Keratinocyte (primary cell): ENCODE data around the gene PGS1.

ENCODE experiments used
- EZH2 ChIP-seq: IDR thresholded peaks from one replicate; pipeline ENCODE4 v1.6.1; 2012; ENCODE audit warnings: inconsistent platforms, mild to moderate bottlenecking, low read length, moderate library complexity
- TF ChIP-seq, protein P1 (sequence below), 3 experiments: IDR thresholded peaks in 1 of 3; conservative IDR thresholded peaks in 1 of 3; optimal IDR thresholded peaks in 1 of 3; 2 replicates in 2 of 3; 3 replicates in 1 of 3; pipeline versions ENCODE3 to v1.5.1; 2011; ENCODE audit warnings: low read length in 3 of 3, mild to moderate bottlenecking in 3 of 3, moderate library complexity in 2 of 3, control low read depth in 1 of 3, inconsistent platforms in 1 of 3; ENCODE audit not compliant: insufficient read depth in 2 of 3; ENCODE audit errors: extremely low read depth in 1 of 3

DNA sequence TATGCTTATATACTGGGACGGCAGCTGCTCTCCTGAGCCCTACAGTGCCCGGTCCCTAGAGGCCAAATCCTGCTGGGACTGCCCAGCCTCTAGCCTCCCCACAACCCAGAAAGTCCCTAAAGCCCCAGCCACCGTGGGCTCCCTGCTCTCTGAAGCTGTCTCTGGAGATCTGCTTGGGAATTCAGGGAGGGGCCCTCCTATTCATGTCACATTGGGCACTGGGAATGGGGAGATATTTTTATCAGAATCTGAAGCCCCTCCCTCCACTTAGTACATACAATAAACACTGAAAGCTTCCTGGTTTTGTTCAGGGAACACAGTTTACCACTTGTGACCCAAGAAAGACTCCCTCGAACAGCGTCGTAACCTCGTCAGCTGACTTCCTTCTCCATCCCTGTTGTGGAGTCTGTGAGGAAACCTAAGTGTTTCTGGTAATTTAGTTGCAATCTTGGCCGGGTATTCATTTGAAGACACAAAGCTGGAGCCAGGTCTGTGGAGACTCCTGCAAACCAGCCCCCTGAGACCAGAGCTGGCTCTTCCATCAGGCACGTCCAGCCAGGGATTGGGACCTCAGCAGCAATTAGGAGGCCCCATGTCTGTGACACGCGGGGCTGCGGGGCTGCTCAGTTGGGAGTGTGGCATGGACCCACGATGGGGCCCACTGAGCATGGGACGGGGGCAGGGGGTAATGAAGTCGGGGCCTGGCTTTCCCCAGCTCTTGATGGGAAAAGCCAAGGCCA lies 38.5 kb downstream of the PGS1 start:
- TF ChIP-seq, protein P1, sequence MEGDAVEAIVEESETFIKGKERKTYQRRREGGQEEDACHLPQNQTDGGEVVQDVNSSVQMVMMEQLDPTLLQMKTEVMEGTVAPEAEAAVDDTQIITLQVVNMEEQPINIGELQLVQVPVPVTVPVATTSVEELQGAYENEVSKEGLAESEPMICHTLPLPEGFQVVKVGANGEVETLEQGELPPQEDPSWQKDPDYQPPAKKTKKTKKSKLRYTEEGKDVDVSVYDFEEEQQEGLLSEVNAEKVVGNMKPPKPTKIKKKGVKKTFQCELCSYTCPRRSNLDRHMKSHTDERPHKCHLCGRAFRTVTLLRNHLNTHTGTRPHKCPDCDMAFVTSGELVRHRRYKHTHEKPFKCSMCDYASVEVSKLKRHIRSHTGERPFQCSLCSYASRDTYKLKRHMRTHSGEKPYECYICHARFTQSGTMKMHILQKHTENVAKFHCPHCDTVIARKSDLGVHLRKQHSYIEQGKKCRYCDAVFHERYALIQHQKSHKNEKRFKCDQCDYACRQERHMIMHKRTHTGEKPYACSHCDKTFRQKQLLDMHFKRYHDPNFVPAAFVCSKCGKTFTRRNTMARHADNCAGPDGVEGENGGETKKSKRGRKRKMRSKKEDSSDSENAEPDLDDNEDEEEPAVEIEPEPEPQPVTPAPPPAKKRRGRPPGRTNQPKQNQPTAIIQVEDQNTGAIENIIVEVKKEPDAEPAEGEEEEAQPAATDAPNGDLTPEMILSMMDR (optimal IDR thresholded peaks at IDR 0.05 in 1 of 3, IDR thresholded peaks at IDR 0.05 in 1 of 3, conservative IDR thresholded peaks at IDR 0.05 in 1 of 3; ENCODE audit: extremely low read depth in 1 of 3, insufficient read depth in 2 of 3, low read length in 3 of 3) = no peak
- no peak for TF ChIP-seq EZH2
